ENCODE results near the gene AP1S2.

AP1S2 gene

DNA sequence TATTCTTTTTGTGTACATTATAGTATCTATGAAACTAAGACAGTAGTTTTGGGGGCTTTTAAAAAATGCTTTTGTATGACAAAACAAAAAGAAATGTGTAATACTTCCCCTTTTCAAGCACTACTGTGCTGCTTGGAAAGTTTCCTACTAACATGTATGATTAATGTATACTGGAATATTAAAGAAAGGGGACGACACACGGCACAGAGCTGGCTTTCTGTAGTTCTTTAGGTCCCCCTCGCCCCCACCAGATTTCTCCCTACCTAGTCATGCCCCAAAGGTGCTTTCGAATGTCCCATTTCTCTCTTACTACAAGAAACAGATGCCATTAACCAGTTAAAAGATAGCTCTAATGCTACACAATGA lies 1.6 kb upstream of the AP1S2 start:
- H3K4me3 ChIP-seq (replicated peaks; ENCODE audit: low read depth, low read length) = no peak overlapping the region
- no peak for DNase-seq (ENCODE audit: low read depth)
- TF ChIP-seq, protein P1, sequence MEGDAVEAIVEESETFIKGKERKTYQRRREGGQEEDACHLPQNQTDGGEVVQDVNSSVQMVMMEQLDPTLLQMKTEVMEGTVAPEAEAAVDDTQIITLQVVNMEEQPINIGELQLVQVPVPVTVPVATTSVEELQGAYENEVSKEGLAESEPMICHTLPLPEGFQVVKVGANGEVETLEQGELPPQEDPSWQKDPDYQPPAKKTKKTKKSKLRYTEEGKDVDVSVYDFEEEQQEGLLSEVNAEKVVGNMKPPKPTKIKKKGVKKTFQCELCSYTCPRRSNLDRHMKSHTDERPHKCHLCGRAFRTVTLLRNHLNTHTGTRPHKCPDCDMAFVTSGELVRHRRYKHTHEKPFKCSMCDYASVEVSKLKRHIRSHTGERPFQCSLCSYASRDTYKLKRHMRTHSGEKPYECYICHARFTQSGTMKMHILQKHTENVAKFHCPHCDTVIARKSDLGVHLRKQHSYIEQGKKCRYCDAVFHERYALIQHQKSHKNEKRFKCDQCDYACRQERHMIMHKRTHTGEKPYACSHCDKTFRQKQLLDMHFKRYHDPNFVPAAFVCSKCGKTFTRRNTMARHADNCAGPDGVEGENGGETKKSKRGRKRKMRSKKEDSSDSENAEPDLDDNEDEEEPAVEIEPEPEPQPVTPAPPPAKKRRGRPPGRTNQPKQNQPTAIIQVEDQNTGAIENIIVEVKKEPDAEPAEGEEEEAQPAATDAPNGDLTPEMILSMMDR (IDR thresholded peaks at IDR 0.05; ENCODE audit: low read length, missing control alignments) = no peak

DNA sequence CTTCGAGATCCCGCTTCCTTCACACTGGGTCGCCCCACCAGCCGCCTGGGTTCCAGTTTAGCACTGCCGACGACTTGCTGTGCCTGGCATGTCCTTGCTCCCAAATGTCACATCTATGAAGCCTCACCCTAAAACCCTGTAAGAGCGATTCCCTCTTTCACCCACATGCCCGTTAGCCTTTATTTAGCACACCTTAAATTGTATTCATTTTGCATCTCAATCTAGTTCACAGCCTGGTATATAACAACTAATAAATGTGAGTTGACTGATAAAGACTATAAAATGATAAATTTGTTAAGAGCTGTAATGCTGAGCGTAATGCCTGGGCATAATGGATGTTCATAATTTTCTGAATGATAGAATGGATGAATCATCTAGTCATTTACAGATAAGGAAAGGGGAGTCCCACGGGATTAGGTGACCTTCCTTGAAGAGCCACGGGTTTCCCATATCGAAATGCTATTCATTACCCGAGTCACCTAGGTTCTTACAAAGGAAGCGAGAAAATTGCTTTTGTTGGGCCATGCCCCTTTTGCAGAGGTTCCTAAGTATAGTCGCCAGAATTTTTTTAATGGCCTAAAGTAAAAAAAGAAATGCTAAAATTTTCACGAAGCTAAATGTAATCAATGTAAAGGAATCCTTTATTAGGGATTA lies 1.1 kb upstream of the AP1S2 start:
- peak overlapping the region; percentile 61 for H3K4me3 ChIP-seq (replicated peaks; ENCODE audit: low read depth, low read length)
- no peak for DNase-seq (ENCODE audit: low read depth)
- TF ChIP-seq, protein P1 (IDR thresholded peaks at IDR 0.05; ENCODE audit: low read length, missing control alignments) = no peak

DNA sequence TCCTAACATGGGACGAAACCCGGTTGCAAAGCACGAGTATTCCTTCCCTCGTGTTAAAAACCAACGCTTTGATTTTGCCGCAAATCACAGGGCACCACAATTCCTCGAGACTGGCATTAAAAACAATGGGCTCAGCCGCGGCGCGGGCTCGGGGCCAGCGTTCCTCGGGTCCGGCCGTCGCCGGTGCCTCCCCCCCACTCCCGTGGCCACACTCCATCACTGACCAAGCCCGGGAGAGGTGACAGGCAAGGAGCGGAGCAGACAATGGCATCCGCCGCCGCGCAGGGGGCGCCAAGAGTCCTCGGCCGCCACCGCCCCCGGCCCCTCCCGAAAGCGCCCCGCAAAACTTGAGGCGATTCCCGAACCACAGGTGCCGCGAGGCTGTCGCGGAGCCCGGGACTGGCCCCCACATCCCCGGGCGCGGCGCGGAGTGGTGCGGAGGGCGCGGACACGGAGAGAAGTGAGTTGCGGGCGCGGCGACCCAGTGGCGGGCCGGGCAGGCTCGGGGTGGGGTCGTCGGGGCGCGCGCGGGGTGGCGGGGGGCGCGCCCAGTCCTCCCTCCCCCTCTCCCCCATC lies 445 bp downstream of the AP1S2 start:
- H3K4me3 ChIP-seq (replicated peaks; ENCODE audit: low read depth, low read length) = peak overlapping the region; percentile 61
- TF ChIP-seq, protein P1 (IDR thresholded peaks at IDR 0.05; ENCODE audit: low read length, missing control alignments) = no peak
- DNase-seq (ENCODE audit: low read depth) = no peak

DNA sequence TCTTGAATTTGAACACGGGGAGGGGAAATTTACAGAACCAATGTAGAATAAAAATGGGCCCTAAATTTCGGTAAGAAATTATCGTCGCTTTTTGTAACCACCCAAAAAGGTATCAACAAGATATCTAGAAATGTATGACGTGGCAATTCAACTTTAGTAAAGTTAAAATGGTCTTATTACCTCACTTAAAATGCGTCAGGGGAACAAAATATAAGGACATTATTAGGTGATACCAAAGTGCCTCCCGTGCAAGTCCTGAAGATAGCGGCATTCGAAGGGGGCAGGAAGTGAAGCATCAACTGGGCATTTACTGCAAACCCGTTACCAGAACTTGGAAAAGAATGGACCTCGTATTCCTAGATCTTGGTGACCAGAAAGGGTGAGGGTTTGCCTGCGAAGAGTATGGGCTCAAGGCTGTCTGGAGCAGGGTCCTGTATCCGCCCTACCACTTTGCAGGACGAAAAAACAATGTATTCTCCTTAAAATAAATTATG lies 980 bp downstream of the AP1S2 start:
- no peak for DNase-seq (ENCODE audit: low read depth)
- TF ChIP-seq, protein P1 (IDR thresholded peaks at IDR 0.05; ENCODE audit: low read length, missing control alignments) = no peak
- H3K4me3 ChIP-seq (replicated peaks; ENCODE audit: low read depth, low read length) = peak overlapping the region; percentile 61

DNA sequence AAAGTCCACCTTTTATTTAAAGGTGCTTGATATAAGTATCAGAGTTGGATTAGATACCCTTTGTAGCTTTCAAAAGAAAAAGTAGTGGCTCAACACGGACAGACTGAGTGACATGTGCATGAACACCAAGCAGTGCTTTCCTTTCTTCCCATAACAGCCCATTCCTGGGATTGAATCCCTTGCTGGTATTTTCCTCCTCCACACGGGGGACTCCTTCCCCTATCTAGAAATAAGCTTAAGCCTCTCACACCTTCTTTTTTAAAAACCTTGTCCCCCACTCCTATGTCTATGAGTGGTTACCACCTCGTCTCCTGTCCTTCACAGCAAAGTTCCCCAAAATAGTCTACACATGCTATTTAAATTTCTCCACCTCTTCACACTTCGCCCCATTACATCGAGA lies 5.1 kb downstream of the AP1S2 start:
- TF ChIP-seq, protein P1 (IDR thresholded peaks at IDR 0.05; ENCODE audit: low read length, missing control alignments) = peak; percentile 31
- peak; percentile 16 for DNase-seq (ENCODE audit: low read depth)
- H3K4me3 ChIP-seq (replicated peaks; ENCODE audit: low read depth, low read length) = no peak overlapping the region

DNA sequence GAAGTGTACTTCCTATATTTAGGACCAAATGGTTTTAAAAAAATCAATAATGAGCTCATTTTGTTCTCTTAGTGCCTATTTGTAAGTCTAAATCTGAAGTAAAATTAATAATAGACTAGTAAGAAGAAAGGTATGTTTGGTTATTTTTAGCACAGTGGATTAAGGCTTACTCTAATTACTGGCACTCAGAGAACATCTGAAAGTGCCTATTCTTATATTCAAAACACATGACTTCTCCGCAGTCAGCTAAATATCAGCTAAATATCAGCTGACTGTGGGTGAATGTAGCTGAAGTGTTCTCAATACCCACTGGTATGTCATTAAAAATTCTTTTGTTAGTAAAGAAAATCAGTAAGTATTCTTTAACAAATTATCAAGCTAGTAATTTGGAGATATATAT lies 6.0 kb downstream of the AP1S2 start:
- DNase-seq (ENCODE audit: low read depth) = no peak

More for the DNA sequence above, 6.0 kb downstream of the AP1S2 start:
- no peak overlapping the region for H3K4me3 ChIP-seq (replicated peaks; ENCODE audit: low read depth, low read length)
- TF ChIP-seq, protein P1 (IDR thresholded peaks at IDR 0.05; ENCODE audit: low read length, missing control alignments) = no peak

Measured in fibroblast of pulmonary artery (primary cell).